Keratinocyte (primary cell): ENCODE data around the gene DENND1A. TPM values are rescaled to one million over a fixed set of nuclear protein-coding genes. Genes with fewer than 3 reads are reported as not detected.

Source experiments
- DNase-seq: peaks from one replicate; pipeline ENCODE4 v3.0.0-alpha.2; 2011; ENCODE audit warnings: low read depth, missing footprints, low spot score
- FAIRE-seq: peaks from 2 replicates; lab custom pipeline; 2011; peaks lifted over from hg19 to GRCh38; lab: Jason Lieb, UNC
- H2AFZ ChIP-seq: 2 replicates; pipeline ENCODE4 v1.6.0; 2012; ENCODE audit warnings: low read length, control low read depth, inconsistent platforms; ENCODE audit not compliant: control insufficient read depth
- H3K27ac ChIP-seq: 2 replicates; pipeline ENCODE4 v1.5.1; 2011; ENCODE audit warnings: low read length; ENCODE audit not compliant: control insufficient read depth, insufficient read depth
- H3K27me3 ChIP-seq: 3 replicates; pipeline ENCODE4 v1.6.0; 2011; ENCODE audit warnings: low read length; ENCODE audit not compliant: control insufficient read depth, insufficient read depth; ENCODE audit errors: extremely low read depth
- H3K36me3 ChIP-seq, 2 experiments: 2 replicates in 1 of 2; 3 replicates in 1 of 2; pipeline ENCODE4 v1.5.1; 2011; ENCODE audit warnings: low read length in 2 of 2, mild to moderate bottlenecking in 1 of 2; ENCODE audit not compliant: control insufficient read depth in 2 of 2, insufficient read depth in 2 of 2; ENCODE audit errors: extremely low read depth in 1 of 2
- H3K4me1 ChIP-seq: 3 replicates; pipeline ENCODE4 v1.5.1; 2011; ENCODE audit warnings: low read length; ENCODE audit not compliant: control insufficient read depth, insufficient read depth; ENCODE audit errors: extremely low read depth
- H3K4me2 ChIP-seq: 3 replicates; pipeline ENCODE4 v1.6.0; 2011; ENCODE audit warnings: low read depth, low read length; ENCODE audit not compliant: control insufficient read depth, insufficient read depth; ENCODE audit errors: extremely low read depth
- H3K4me3 ChIP-seq, 3 experiments: fragments of 200-600 bp in 1 of 3; sonication (generic) in 1 of 3; 2 replicates in 2 of 3; 3 replicates in 1 of 3; pipeline ENCODE4 v1.5.1; 2011 to 2016; ENCODE audit warnings: low read length in 3 of 3, mild to moderate bottlenecking in 3 of 3, control low read depth in 2 of 3, inconsistent platforms in 1 of 3, low read depth in 1 of 3, mixed read lengths in 1 of 3, mixed run types in 1 of 3, moderate library complexity in 1 of 3; ENCODE audit not compliant: control insufficient read depth in 2 of 3, insufficient read depth in 2 of 3; ENCODE audit errors: extremely low read depth in 1 of 3
- H3K79me2 ChIP-seq: 2 replicates; pipeline ENCODE4 v1.6.0; 2012; ENCODE audit warnings: low read length; ENCODE audit not compliant: control insufficient read depth, insufficient read depth
- H3K9ac ChIP-seq: 3 replicates; pipeline ENCODE4 v1.6.0; 2011; ENCODE audit warnings: low read length; ENCODE audit not compliant: control insufficient read depth, insufficient read depth; ENCODE audit errors: extremely low read depth
- H3K9me1 ChIP-seq: 3 replicates; pipeline ENCODE4 v1.6.0; 2011; ENCODE audit warnings: low read length; ENCODE audit not compliant: control insufficient read depth, insufficient read depth; ENCODE audit errors: extremely low read depth
- H3K9me3 ChIP-seq: 2 replicates; pipeline ENCODE4 v1.5.1; 2012; ENCODE audit warnings: low read depth, low read length; ENCODE audit not compliant: control insufficient read depth
- H4K20me1 ChIP-seq: 3 replicates; pipeline ENCODE4 v1.6.0; 2011; ENCODE audit warnings: low read length; ENCODE audit not compliant: control insufficient read depth, insufficient read depth; ENCODE audit errors: extremely low read depth
- CTCF ChIP-seq, 3 experiments: IDR thresholded peaks in 1 of 3; conservative IDR thresholded peaks in 1 of 3; optimal IDR thresholded peaks in 1 of 3; 2 replicates in 2 of 3; 3 replicates in 1 of 3; pipeline versions ENCODE3 to v1.5.1; 2011; ENCODE audit warnings: low read length in 3 of 3, mild to moderate bottlenecking in 3 of 3, moderate library complexity in 2 of 3, control low read depth in 1 of 3, inconsistent platforms in 1 of 3; ENCODE audit not compliant: insufficient read depth in 2 of 3; ENCODE audit errors: extremely low read depth in 1 of 3
- EZH2 ChIP-seq: IDR thresholded peaks from one replicate; pipeline ENCODE4 v1.6.1; 2012; ENCODE audit warnings: inconsistent platforms, mild to moderate bottlenecking, low read length, moderate library complexity
- dilution Hi-C: fragments of 300-500 bp; cut with MboI; formaldehyde crosslinking; loops from one replicate; pipeline ENCODE4 v1.7.0; 2020; ENCODE audit warnings: low sequenced_read_pairs; ENCODE audit not compliant: extremely low pct_ligation_motif_present
- polyA plus RNA-seq, 5 experiments: library from polyadenylated mRNA; depleted of rRNA in 3 of 5; stranded (reverse) in 3 of 5; stranded (forward) in 1 of 5; unstranded in 1 of 5; fragments of >200 nt; gene quantifications; 1 replicate in 1 of 5; 2 replicates in 3 of 5; 3 replicates in 1 of 5; pipeline versions ENCODE4 v1.2.1 to v1.2.3, GENCODE V29; 2011 to 2012; ENCODE audit warnings: missing spikeins in 2 of 5, low read depth in 1 of 5, low replicate concordance in 1 of 5

Gene DENND1A
- polyA plus RNA-seq, 1 donor (not counting 4 experiments of a cell fraction or from before 2014, with no cell fraction given) = 13.0 TPM

GRCh38 chr9:123460091-123460490 is 469.8 kb downstream of the DENND1A start:
- FAIRE-seq = no peak

GRCh38 chr9:123457583-123457982 is 472.3 kb downstream of the DENND1A start:
- DNase-seq (no peak), FAIRE-seq (no peak)
- no peaks in the 10 kb centered on the region for H3K79me2 ChIP-seq
- dilution Hi-C loops = no loop called here
- H3K4me3 ChIP-seq = no peak overlapping the region
- no peaks in the 10 kb centered on the region for H3K36me3 ChIP-seq
- H3K4me2 ChIP-seq = no peak overlapping the region
- no peak overlapping the region for H2AFZ ChIP-seq
- no peak for TF ChIP-seq EZH2
- no peak for TF ChIP-seq CTCF (optimal IDR thresholded peaks at IDR 0.05 in 1 of 3, IDR thresholded peaks at IDR 0.05 in 1 of 3, conservative IDR thresholded peaks at IDR 0.05 in 1 of 3; ENCODE audit: extremely low read depth in 1 of 3, insufficient read depth in 2 of 3, low read length in 3 of 3)
- H3K9ac ChIP-seq = no peak overlapping the region
- H3K27me3 ChIP-seq = no peaks in the 10 kb centered on the region
- H3K9me3 ChIP-seq = no peaks in the 10 kb centered on the region
- no peaks in the 10 kb centered on the region for H3K4me1 ChIP-seq
- H3K27ac ChIP-seq = no peak overlapping the region
- H3K9me1 ChIP-seq = no peaks in the 10 kb centered on the region
- no peaks in the 10 kb centered on the region for H4K20me1 ChIP-seq

More at GRCh38 chr9:123460091-123460490, 469.8 kb downstream of the DENND1A start:
- no peak for TF ChIP-seq EZH2
- no peak for TF ChIP-seq CTCF (optimal IDR thresholded peaks at IDR 0.05 in 1 of 3, IDR thresholded peaks at IDR 0.05 in 1 of 3, conservative IDR thresholded peaks at IDR 0.05 in 1 of 3; ENCODE audit: extremely low read depth in 1 of 3, insufficient read depth in 2 of 3, low read length in 3 of 3)
- H3K4me2 ChIP-seq = no peak overlapping the region
- no peak for DNase-seq
- no peaks in the 10 kb centered on the region for H4K20me1 ChIP-seq
- no peak overlapping the region for H3K4me3 ChIP-seq
- H3K4me1 ChIP-seq = no peaks in the 10 kb centered on the region
- H2AFZ ChIP-seq = no peak overlapping the region
- no peak overlapping the region for H3K27ac ChIP-seq
- dilution Hi-C loops = no loop called here
- no peaks in the 10 kb centered on the region for H3K9me1 ChIP-seq
- no peaks in the 10 kb centered on the region for H3K79me2 ChIP-seq
- H3K27me3 ChIP-seq = no peaks in the 10 kb centered on the region
- H3K36me3 ChIP-seq = no peaks in the 10 kb centered on the region
- H3K9me3 ChIP-seq = no peaks in the 10 kb centered on the region
- no peak overlapping the region for H3K9ac ChIP-seq
